ENCODE data around the gene ADAD2. TPM values are rescaled to one million over a fixed set of nuclear protein-coding genes. Genes with fewer than 3 reads are reported as not detected.

The ADAD2 gene
- under 1 TPM in 2 of 3 donors, not detected in 1; 0.30 to 0.73 TPM for polyA plus RNA-seq (ENCODE audit: insufficient read length in 3 of 3)
- long read RNA-seq, donor 1 = 0 reads
- long read RNA-seq, donor 2, partial matches to known transcripts = 0 of 1 reads
- long read RNA-seq, donor 2, other reads (novel, unspliced or antisense) = 0 of 1 reads
- long read RNA-seq, donor 3 = 0 reads
- long read RNA-seq, donor 4 = 0 reads
- long read RNA-seq, donor 5 = 0 reads
- long read RNA-seq, donor 6 = 0 reads
- long read RNA-seq, donor 7 = 0 reads
- long read RNA-seq, donor 8 = 0 reads
- long read RNA-seq, donor 9 = 0 reads
- long read RNA-seq, donor 10 = 0 reads
- long read RNA-seq, donor 11 = 0 reads
- long read RNA-seq, donor 12 = 0 reads
- long read RNA-seq, donor 13 = 0 reads
- long read RNA-seq, donor 14 = 0 reads
- long read RNA-seq, donor 15 = 0 reads
- long read RNA-seq, donor 16 = 0 reads

- no peak for DNase-seq (ENCODE audit: extremely low read depth in 1 of 11, low read depth in 9 of 11, low spot score in 4 of 11)
These were observed at the start of gene ADAD2 for GRCh38 chr16:84190731-84191388. Gene ADAD2, plus strand, starts transcription at chr16:84191157. Its CDS starts 74 bp downstream, at chr16:84191231.

DNA sequence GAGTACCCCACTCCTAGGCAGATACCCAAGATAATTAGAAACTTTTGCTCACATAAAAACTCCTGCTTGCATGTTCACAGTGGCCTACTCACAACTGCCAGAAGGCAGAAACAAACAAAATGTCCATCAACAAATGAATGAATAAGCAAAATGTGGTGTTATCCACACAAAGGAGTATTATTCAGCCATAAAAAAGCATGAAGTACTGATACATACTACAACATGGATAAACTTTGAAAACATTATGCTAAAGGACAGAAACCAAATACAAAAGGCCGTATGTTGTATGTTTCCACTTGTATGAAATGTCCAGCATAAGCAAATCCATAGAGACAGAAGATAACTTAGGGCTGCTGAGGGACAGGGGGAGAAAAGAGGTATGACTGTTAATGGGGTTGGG is 47.9 kb upstream of the ADAD2 start:
- DNase-seq (ENCODE audit: extremely low read depth in 1 of 11, low read depth in 9 of 11, low spot score in 4 of 11) = no peak

GRCh38 chr16:84143784-84144199 is 47.2 kb upstream of the ADAD2 start:
- no peak for DNase-seq (ENCODE audit: extremely low read depth in 1 of 11, low read depth in 9 of 11, low spot score in 4 of 11)

GRCh38 chr16:84144209-84144858 is 46.6 kb upstream of the ADAD2 start:
- no peak for DNase-seq (ENCODE audit: extremely low read depth in 1 of 11, low read depth in 9 of 11, low spot score in 4 of 11)

DNA sequence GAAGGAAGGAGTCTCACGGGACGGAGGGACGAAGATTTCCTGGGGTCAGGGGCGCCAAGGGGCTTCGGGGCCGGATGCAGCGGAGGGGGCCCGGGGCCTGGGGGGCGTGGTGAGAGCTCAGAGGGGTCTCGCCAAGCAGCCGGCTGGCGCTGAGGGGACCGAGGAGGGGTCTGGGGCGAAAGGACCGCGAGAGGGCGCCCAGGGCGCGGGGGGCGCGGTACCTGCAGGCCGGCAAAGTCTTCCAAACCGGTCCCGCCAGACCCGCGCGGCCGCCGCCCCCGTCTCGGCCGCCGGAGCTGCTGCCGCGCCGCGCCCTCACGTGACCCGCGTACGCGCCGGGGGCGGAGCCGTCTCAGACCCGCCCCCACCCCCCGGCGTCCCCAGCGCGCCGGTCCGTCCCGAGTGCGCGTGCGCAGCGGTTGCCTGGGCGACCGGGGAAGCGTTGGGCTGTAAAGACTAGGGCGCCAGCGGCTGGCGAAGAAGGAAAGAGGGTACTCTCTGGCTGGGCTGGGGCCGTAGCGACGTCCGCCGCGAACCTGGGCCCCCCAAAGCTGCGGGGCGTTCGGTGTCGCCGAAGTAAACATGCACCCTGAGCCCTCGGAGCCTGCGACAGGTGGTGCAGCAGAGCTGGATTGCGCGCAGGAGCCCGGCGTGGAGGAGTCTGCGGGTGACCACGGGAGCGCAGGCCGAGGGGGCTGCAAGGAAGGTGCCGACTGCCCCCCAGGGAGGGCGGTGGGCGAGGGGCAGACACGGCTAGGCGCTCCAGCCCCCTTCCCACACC is 45.9 kb upstream of the ADAD2 start, which contains the start of the genes DNAAF1 and HSDL1:
Gene DNAAF1 (plus strand): TSS at position 450 of the 781 bp plus-strand sequence. CDS start 133 bp downstream, at position 583.
Gene HSDL1 (minus strand): TSS at position 319 of the 781 bp plus-strand sequence. CDS start 13,856 bp downstream, outside the sequence.
- DNase-seq (ENCODE audit: extremely low read depth in 1 of 11, low read depth in 9 of 11, low spot score in 4 of 11) = peak; percentile 72 to 91 (median 88)

- DNase-seq (ENCODE audit: extremely low read depth in 1 of 11, low read depth in 9 of 11, low spot score in 4 of 11) = no peak
These were observed 40.0 kb upstream of the ADAD2 start for GRCh38 chr16:84150926-84151325.

DNA sequence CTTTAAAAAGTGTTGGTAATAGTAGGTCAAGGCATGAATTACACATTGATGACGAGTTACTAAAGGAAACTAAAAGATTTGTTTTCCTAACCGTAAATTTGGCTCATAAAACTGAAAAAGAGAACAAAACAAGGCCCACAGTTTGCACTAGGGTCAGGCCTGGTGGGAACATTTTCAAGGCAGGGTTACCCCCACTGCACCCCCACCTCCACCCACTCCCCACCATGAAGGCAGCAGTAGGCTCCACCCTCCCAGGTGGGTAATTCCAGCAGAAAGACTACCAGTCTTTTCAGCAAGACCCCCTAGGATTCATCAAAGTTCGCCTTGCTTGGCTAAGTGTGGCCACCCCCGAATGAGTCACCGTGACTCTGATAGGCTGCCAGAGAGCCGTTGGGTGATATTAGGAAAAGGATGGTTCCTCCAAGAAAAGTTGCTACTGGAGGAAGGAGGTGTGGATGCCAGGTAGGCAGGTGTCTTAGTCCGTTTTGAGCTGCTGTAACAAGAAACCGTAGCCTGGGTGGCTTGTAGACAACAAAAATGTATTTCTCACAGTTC is 37.2 kb upstream of the ADAD2 start:
- DNase-seq (ENCODE audit: extremely low read depth in 1 of 11, low read depth in 9 of 11, low spot score in 4 of 11) = no peak

DNA sequence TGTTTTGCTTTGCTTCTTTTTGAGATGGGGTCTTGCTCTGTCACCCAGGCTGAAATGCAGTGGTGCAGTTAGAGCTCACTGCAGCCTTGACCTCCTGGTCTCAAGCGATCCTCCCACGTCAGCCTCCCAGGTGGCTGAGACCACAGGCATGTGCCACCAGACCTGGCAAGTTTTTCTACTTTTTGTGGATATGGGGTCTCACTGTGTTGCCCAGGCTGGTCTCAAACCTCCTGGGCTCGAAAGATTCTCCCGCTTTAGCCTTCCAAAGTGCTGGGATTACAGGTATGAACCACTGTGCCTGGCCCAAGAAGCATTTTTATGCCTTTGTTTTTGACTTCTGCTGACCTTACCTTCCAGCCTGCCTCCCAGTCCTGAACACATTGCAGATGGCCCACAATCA is 35.7 kb upstream of the ADAD2 start:
- DNase-seq (ENCODE audit: extremely low read depth in 1 of 11, low read depth in 9 of 11, low spot score in 4 of 11) = no peak

DNA sequence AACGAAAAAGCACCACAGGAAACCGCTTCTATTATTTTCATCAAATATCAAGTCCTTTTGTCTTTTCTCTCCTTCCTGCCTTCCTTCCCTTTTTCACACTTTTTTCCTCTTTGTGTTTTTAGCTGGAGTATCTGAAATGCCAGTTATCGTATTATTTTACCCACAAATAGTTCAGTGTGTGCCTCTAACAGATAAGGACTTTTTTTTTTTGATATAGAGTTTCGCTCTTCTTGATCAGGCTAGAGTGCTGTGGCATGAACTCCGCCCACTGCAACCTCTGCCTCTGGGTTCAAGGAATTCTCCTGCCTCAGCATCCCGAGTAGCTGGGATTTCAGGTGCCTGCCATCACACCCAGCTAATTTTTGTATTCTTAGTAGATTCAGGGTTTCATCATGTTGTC is 35.2 kb upstream of the ADAD2 start:
- no peak for DNase-seq (ENCODE audit: extremely low read depth in 1 of 11, low read depth in 9 of 11, low spot score in 4 of 11)

DNA sequence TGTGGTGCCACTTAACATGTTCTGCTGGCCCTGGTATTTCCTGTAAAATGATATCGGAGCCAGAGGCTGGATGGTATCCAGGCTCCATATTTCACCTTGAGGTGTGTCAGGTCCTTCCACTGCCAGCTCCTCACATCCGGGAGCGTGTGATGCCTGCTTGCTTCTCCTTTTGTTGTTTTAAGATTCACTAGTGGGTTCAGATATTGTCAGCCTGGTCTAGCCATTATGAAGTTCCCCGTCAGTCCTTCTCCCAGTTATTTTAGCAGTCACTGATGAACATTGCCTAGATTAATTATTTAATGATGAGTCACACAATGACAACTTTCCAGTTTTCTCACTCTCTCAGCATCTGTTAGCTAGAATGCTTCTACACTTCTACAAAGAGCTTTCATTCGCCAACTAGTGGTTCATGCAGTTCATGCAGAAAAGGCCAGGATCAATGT is 34.6 kb upstream of the ADAD2 start:
- no peak for DNase-seq (ENCODE audit: extremely low read depth in 1 of 11, low read depth in 9 of 11, low spot score in 4 of 11)

GRCh38 chr16:84159007-84159406 is 31.9 kb upstream of the ADAD2 start:
- DNase-seq (ENCODE audit: extremely low read depth in 1 of 11, low read depth in 9 of 11, low spot score in 4 of 11) = no peak

DNA sequence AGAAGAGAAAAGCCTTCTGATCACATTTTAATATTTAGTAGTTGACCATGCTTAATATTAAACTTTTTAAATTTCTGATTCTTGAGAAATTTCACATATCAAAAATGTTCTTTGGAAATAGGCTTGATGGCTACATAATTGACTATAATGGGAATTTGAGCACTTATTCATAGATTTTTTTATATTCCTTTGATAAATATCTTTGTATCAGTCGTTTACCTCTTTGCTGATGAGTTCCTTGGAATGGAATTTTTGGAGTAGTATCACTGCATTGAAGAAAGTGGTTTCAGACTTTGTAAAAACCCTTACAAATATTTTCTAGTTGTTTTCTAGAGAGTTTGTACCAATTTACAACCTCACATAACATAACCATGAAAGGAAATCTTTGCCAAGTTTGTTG is 31.2 kb upstream of the ADAD2 start:
- no peak for DNase-seq (ENCODE audit: extremely low read depth in 1 of 11, low read depth in 9 of 11, low spot score in 4 of 11)

DNA sequence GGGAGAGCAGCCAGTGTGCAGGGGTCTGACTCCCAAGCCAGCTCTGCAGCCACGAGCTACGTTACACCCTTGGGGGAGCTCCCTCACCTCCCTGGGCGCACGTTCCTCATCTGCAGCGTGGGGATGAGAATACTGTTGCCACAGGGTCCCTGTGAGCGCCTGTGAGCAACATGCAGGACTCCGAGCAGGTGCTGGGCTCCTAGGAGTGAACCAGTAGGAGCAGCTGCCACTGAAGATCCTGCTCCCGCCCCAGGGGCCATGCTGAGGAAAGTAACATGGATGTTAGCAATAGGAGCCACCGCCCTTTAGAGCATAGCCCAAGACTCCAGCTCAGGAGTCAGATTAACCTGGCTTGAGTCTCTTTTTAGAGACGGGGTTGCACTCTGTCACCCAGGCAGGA is 29.9 kb upstream of the ADAD2 start:
- no peak for DNase-seq (ENCODE audit: extremely low read depth in 1 of 11, low read depth in 9 of 11, low spot score in 4 of 11)

GRCh38 chr16:84161801-84162200 is 29.2 kb upstream of the ADAD2 start:
- DNase-seq (ENCODE audit: extremely low read depth in 1 of 11, low read depth in 9 of 11, low spot score in 4 of 11) = peak in 1 of 11 donors; percentile 54

- DNase-seq (ENCODE audit: extremely low read depth in 1 of 11, low read depth in 9 of 11, low spot score in 4 of 11) = no peak
These were observed 25.2 kb upstream of the ADAD2 start for GRCh38 chr16:84165746-84166145.

DNA sequence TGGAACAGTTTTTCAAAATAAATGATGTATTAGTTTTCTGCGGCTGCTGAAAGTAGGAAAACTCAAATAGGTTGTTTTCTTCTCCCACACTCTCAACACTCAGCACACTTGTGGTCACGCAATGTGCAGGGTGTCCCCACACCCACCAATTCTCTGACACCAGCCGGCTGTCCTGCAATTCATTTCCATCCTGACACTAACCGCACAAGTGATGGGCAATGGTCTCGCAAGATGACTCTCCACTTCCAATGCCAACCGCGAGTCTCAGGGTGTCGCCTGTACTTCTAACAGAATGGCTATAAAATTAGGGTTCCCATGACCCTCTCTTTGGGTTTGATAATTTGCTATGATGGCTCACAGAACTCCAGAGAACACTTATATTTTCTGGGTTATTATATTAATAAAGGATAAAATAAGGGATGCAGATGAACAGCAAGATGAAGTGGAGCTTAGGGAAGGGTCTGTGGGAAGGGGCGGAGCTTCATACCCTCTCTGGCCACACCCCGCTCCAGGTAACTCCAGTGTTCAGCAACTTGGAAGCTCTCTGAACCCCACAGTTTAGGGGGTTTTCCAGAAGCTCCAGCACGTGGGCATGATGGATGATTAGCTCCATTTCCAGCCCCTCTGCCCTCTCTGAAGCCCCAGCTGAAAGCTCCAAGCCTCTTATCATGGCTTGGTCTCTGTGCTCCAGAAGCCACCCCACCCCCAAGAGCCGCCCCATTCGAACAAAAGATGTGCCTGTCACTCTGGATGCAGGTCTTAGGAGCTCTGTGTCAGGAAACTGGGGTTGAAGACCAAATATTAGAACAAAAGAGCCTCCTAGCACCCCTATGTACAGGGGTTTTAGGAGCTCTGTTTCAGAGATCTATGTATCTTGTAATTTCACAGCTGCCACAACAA is 23.9 kb upstream of the ADAD2 start:
- no peak for DNase-seq (ENCODE audit: extremely low read depth in 1 of 11, low read depth in 9 of 11, low spot score in 4 of 11)

DNA sequence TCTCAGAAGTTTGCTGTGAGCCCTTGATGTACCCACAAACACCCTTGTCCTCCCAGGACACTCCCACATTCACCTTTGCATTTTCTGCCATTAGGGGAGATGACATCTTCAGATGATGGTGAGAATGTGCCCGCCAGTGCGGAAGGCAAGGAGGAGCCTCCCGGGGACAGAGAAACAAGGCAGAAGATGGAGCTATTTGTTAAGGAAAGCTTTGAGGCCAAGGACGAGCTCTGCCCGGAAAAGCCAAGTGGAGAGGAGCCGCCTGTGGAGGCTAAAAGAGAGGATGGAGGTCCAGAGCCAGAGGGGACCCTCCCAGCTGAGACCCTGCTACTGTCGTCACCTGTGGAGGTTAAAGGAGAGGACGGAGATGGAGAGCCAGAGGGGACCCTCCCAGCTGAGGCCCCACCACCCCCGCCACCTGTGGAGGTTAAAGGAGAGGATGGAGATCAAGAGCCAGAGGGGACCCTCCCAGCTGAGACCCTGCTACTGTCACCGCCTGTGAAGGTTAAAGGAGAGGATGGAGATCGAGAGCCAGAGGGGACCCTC is 21.1 kb upstream of the ADAD2 start:
- no peak for DNase-seq (ENCODE audit: extremely low read depth in 1 of 11, low read depth in 9 of 11, low spot score in 4 of 11)
